Measurements from ENCODE around the gene CCHCR1.

The CCHCR1 gene

GRCh38 chr6:31096656-31097055 is 60.9 kb downstream of the CCHCR1 start:
- no peak for DNase-seq

- DNase-seq: no peak
Observed at GRCh38 chr6:31096215-31096614, 61.4 kb downstream of the CCHCR1 start.

GRCh38 chr6:31094389-31094881 is 63.2 kb downstream of the CCHCR1 start:
- no peak for DNase-seq

GRCh38 chr6:31092769-31093505 is 64.7 kb downstream of the CCHCR1 start:
- DNase-seq: no peak

Data from activated gamma-delta T cell (primary cell).